Activated T-cell treated with anti-CD3 and anti-CD28 coated beads, Interleukin-2, amount 50 U/mL, for 72 hours (primary cell): Measurements from ENCODE around the gene BIRC2. TPM values are rescaled to one million over a fixed set of nuclear protein-coding genes. Genes with fewer than 3 reads are reported as not detected.
A peak's percentile ranks its signal among the peaks of the same experiment; 100 is the strongest.
"Not testable (repeated sequence)": the region's sequence is repeated elsewhere in the genome, so short reads cannot be mapped to it uniquely, and the experiment has no call there.

Experiments used
- ATAC-seq, 2 donors: fragments of 150-1000 bp; cut with Tn5 transposase; replicated peaks in 1 of 2; 2 replicates each; pipeline ENCODE4 v1.10.0; 2021; ENCODE audit warnings: moderate library complexity in 2 of 2, mild to moderate bottlenecking in 1 of 2
- DNase-seq, 2 donors: peaks; one replicate each; pipeline ENCODE4 v3.0.0; 2021 to 2022; ENCODE audit warnings: mixed read lengths in 1 of 2
- H3K27ac Mint-ChIP-seq: one replicate; pipeline ENCODE4 v1.8.0; 2022; ENCODE audit warnings: mild to moderate bottlenecking, moderate library complexity, mixed read lengths
- H3K27me3 Mint-ChIP-seq: one replicate; pipeline ENCODE4 v1.8.0; 2022; ENCODE audit warnings: low read depth, mixed read lengths
- H3K36me3 Mint-ChIP-seq, 2 donors: one replicate each; pipeline ENCODE4 v1.8.0; 2022; ENCODE audit warnings: mixed read lengths in 2 of 2, mild to moderate bottlenecking in 1 of 2; ENCODE audit not compliant: insufficient read depth in 2 of 2
- H3K4me1 Mint-ChIP-seq: one replicate; pipeline ENCODE4 v1.8.0; 2022; ENCODE audit warnings: low read depth, mixed read lengths
- H3K4me3 Mint-ChIP-seq, 2 donors: one replicate each; pipeline ENCODE4 v1.8.0; 2022; ENCODE audit warnings: mild to moderate bottlenecking in 2 of 2, mixed read lengths in 2 of 2, moderate library complexity in 2 of 2
- H3K9me3 Mint-ChIP-seq, 2 donors: one replicate each; pipeline ENCODE4 v1.8.0; 2022; ENCODE audit warnings: mixed read lengths in 2 of 2
- total RNA-seq, 2 donors: library from RNA; stranded (reverse); gene quantifications; one replicate each; pipeline ENCODE4 v1.2.3, GENCODE V29; 2022

Gene BIRC2
- total RNA-seq, result 10 to 100 TPM; 38.3 to 44.4 TPM

- Mint-ChIP-seq H3K27ac (peak within 1 kb of the TSS; percentile 100), H3K36me3 (peaks cover 4 to 22% of the 10 kb centered on the region in 2 donors), H3K27me3 (no peaks in the 10 kb centered on the region), H3K4me3 (peak within 1 kb of the TSS; percentile 95 to 100), H3K4me1 (peaks cover 56% of the 10 kb centered on the region), H3K9me3 (no peaks in the 10 kb centered on the region)
- DNase-seq (peak; percentile 96 to 98), ATAC-seq (peak; percentile 90 to 93)
Observed at GRCh38 chr11:102346748-102347461, at the start of gene BIRC2. Gene BIRC2 (plus strand): TSS chr11:102347214. CDS start chr11:102349855, 2,641 bp downstream.

GRCh38 chr11:102300837-102301236 is 46.2 kb upstream of the BIRC2 start:
- H3K27me3 Mint-ChIP-seq, ATAC-seq, H3K27ac Mint-ChIP-seq: not testable (repeated sequence)
- H3K36me3 Mint-ChIP-seq, result peaks cover 22 to 33% of the 10 kb centered on the region in 2 donors
- H3K4me1 Mint-ChIP-seq, result peaks cover 41% of the 10 kb centered on the region
- DNase-seq, result peak in 1 of 2 donors; percentile 36
- peaks cover 13 to 15% of the 10 kb centered on the region in 2 donors for H3K9me3 Mint-ChIP-seq
- peak overlapping the region in 1 of 2 donors; percentile 16 for H3K4me3 Mint-ChIP-seq

- peaks cover 54% of the 10 kb centered on the region for H3K4me1 Mint-ChIP-seq
- peaks cover 22 to 28% of the 10 kb centered on the region in 2 donors for H3K36me3 Mint-ChIP-seq
- H3K4me3 Mint-ChIP-seq, result no peak overlapping the region
- DNase-seq (no peak), ATAC-seq (no peak)
- H3K27ac Mint-ChIP-seq, result no peak overlapping the region
- H3K27me3 Mint-ChIP-seq, result no peaks in the 10 kb centered on the region
- peaks cover 13 to 15% of the 10 kb centered on the region in 2 donors for H3K9me3 Mint-ChIP-seq
Observed at GRCh38 chr11:102302241-102302640, 44.8 kb upstream of the BIRC2 start.

- Mint-ChIP-seq H3K36me3 (peaks cover 20% of the 10 kb centered on the region in 2 donors), H3K27me3 (no peaks in the 10 kb centered on the region), H3K4me3 (peak overlapping the region; percentile 67 to 71), H3K4me1 (peaks cover 64% of the 10 kb centered on the region), H3K27ac (peak overlapping the region; percentile 81), H3K9me3 (peaks cover 13 to 15% of the 10 kb centered on the region in 2 donors)
- DNase-seq, result no peak
- peak; percentile 57 to 69 for ATAC-seq
Observed at GRCh38 chr11:102304686-102305085, 42.3 kb upstream of the BIRC2 start.

GRCh38 chr11:102305352-102306047 is 41.5 kb upstream of the BIRC2 start:
- peak overlapping the region; percentile 67 to 71 for H3K4me3 Mint-ChIP-seq
- no peak for ATAC-seq
- H3K27ac Mint-ChIP-seq, result peak overlapping the region; percentile 81
- no peaks in the 10 kb centered on the region for H3K27me3 Mint-ChIP-seq
- H3K36me3 Mint-ChIP-seq, result peaks cover 17 to 18% of the 10 kb centered on the region in 2 donors
- H3K9me3 Mint-ChIP-seq, result peaks cover 13 to 15% of the 10 kb centered on the region in 2 donors
- DNase-seq, result no peak
- H3K4me1 Mint-ChIP-seq, result peaks cover 59% of the 10 kb centered on the region

GRCh38 chr11:102306048-102306597 is 40.9 kb upstream of the BIRC2 start:
- peaks cover 17 to 18% of the 10 kb centered on the region in 2 donors for H3K36me3 Mint-ChIP-seq
- peak overlapping the region; percentile 67 to 71 for H3K4me3 Mint-ChIP-seq
- peak; percentile 41 to 53 for ATAC-seq
- H3K27ac Mint-ChIP-seq, result peak overlapping the region; percentile 72
- H3K27me3 Mint-ChIP-seq, result no peaks in the 10 kb centered on the region
- H3K9me3 Mint-ChIP-seq, result peaks cover 13 to 15% of the 10 kb centered on the region in 2 donors
- no peak for DNase-seq
- H3K4me1 Mint-ChIP-seq, result peaks cover 59% of the 10 kb centered on the region

GRCh38 chr11:102306817-102307726 is 39.9 kb upstream of the BIRC2 start:
- peaks cover 8 to 10% of the 10 kb centered on the region in 2 donors for H3K9me3 Mint-ChIP-seq
- peaks cover 60% of the 10 kb centered on the region for H3K4me1 Mint-ChIP-seq
- peak overlapping the region; percentile 67 to 71 for H3K4me3 Mint-ChIP-seq
- DNase-seq (peak in 1 of 2 donors; percentile 22), ATAC-seq (peak; percentile 39 to 46)
- H3K27ac Mint-ChIP-seq, result peak overlapping the region; percentile 13
- H3K36me3 Mint-ChIP-seq, result peaks cover 10 to 13% of the 10 kb centered on the region in 2 donors
- no peaks in the 10 kb centered on the region for H3K27me3 Mint-ChIP-seq

- ATAC-seq, result no peak
- Mint-ChIP-seq H3K27ac (no peak overlapping the region), H3K4me1 (peaks cover 66% of the 10 kb centered on the region), H3K27me3 (no peaks in the 10 kb centered on the region), H3K9me3 (peaks cover 8 to 10% of the 10 kb centered on the region in 2 donors), H3K36me3 (peaks cover 10 to 13% of the 10 kb centered on the region in 2 donors), H3K4me3 (no peak overlapping the region)
- no peak for DNase-seq
Observed at GRCh38 chr11:102307727-102308038, 39.3 kb upstream of the BIRC2 start.

- peaks cover 74% of the 10 kb centered on the region for H3K4me1 Mint-ChIP-seq
- no peak for DNase-seq
Observed at GRCh38 chr11:102309621-102310541, 37.1 kb upstream of the BIRC2 start.

GRCh38 chr11:102312667-102313066 is 34.3 kb upstream of the BIRC2 start:
- Mint-ChIP-seq H3K27me3 (no peaks in the 10 kb centered on the region), H3K36me3 (peaks cover 6 to 10% of the 10 kb centered on the region in 2 donors), H3K27ac (peak overlapping the region; percentile 99), H3K9me3 (peaks cover 0 to 2% of the 10 kb centered on the region in 2 donors), H3K4me1 (peaks cover 70% of the 10 kb centered on the region), H3K4me3 (peak overlapping the region; percentile 79 to 93)
- DNase-seq (no peak), ATAC-seq (no peak)

More at GRCh38 chr11:102309621-102310541, 37.1 kb upstream of the BIRC2 start:
- peaks cover under 1 to 2% of the 10 kb centered on the region in 2 donors for H3K36me3 Mint-ChIP-seq
- H3K27ac Mint-ChIP-seq, result no peak overlapping the region
- peaks cover 0 to 2% of the 10 kb centered on the region in 2 donors for H3K9me3 Mint-ChIP-seq
- no peak overlapping the region for H3K4me3 Mint-ChIP-seq
- no peak for ATAC-seq
- H3K27me3 Mint-ChIP-seq, result no peaks in the 10 kb centered on the region

GRCh38 chr11:102313238-102313940 is 33.6 kb upstream of the BIRC2 start:
- H3K4me1 Mint-ChIP-seq, result peaks cover 64% of the 10 kb centered on the region
- H3K27ac Mint-ChIP-seq, result peak overlapping the region; percentile 99
- peaks cover 0 to 2% of the 10 kb centered on the region in 2 donors for H3K9me3 Mint-ChIP-seq
- DNase-seq, result no peak
- no peaks in the 10 kb centered on the region for H3K27me3 Mint-ChIP-seq
- ATAC-seq, result no peak
- peaks cover 9 to 13% of the 10 kb centered on the region in 2 donors for H3K36me3 Mint-ChIP-seq
- peak overlapping the region; percentile 79 to 93 for H3K4me3 Mint-ChIP-seq
